Effector CD4-positive, alpha-beta T cell (primary cell): ENCODE results near the gene SMARCC2.
"Not testable (repeated sequence)": the region's sequence is repeated elsewhere in the genome, so short reads cannot be mapped to it uniquely, and the experiment has no call there.

ENCODE experiments used
- DNase-seq: peaks from one replicate; pipeline ENCODE4 v3.0.0-alpha.2; 2020

SMARCC2 gene

GRCh38 chr12:56208006-56208405 lies 18.7 kb upstream of the SMARCC2 start:
- DNase-seq: no peak

- DNase-seq: peak; percentile 12
These were observed 17.3 kb upstream of the SMARCC2 start for GRCh38 chr12:56206452-56207166.

GRCh38 chr12:56205445-56205844 lies 16.2 kb upstream of the SMARCC2 start:
- DNase-seq: no peak

GRCh38 chr12:56204275-56204674 lies 15.0 kb upstream of the SMARCC2 start:
- no peak for DNase-seq

GRCh38 chr12:56202838-56203237 lies 13.6 kb upstream of the SMARCC2 start:
- DNase-seq: no peak

GRCh38 chr12:56202366-56202765 lies 13.1 kb upstream of the SMARCC2 start:
- no peak for DNase-seq

GRCh38 chr12:56198836-56199235 lies 9.6 kb upstream of the SMARCC2 start:
- DNase-seq: no peak

- DNase-seq: no peak
These were observed 8.8 kb upstream of the SMARCC2 start for GRCh38 chr12:56197921-56198635.

GRCh38 chr12:56196818-56197550 lies 7.7 kb upstream of the SMARCC2 start:
- not testable (repeated sequence) for DNase-seq

GRCh38 chr12:56193025-56193578 lies 3.8 kb upstream of the SMARCC2 start:
- peak; percentile 71 for DNase-seq

GRCh38 chr12:56192582-56192981 lies 3.3 kb upstream of the SMARCC2 start:
- no peak for DNase-seq

GRCh38 chr12:56190695-56191155 lies 1.4 kb upstream of the SMARCC2 start:
- DNase-seq: no peak

GRCh38 chr12:56189918-56190694 lies 823 bp upstream of the SMARCC2 start:
- peak; percentile 48 for DNase-seq

GRCh38 chr12:56188778-56189098 lies 545 bp downstream of the SMARCC2 start:
- no peak for DNase-seq

- no peak for DNase-seq
These were observed 1.0 kb downstream of the SMARCC2 start for GRCh38 chr12:56188131-56188777.

GRCh38 chr12:56186957-56187356 lies 2.3 kb downstream of the SMARCC2 start:
- no peak for DNase-seq

GRCh38 chr12:56178347-56178746 lies 10.9 kb downstream of the SMARCC2 start:
- DNase-seq: no peak

GRCh38 chr12:56172839-56173238 lies 16.4 kb downstream of the SMARCC2 start:
- DNase-seq: no peak

GRCh38 chr12:56169229-56169759 lies 20.0 kb downstream of the SMARCC2 start:
- DNase-seq: no peak

- no peak for DNase-seq
These were observed 23.9 kb downstream of the SMARCC2 start for GRCh38 chr12:56165369-56165768.

- no peak for DNase-seq
These were observed 24.9 kb downstream of the SMARCC2 start for GRCh38 chr12:56164345-56164729.
